ENCODE data around the gene DLGAP4. TPM values are rescaled to one million over a fixed set of nuclear protein-coding genes. Genes with fewer than 3 reads are reported as not detected.

DLGAP4 gene
- total and polyA plus RNA-seq, 2 of the 13 experiments (the other 11 are each of a cell fraction or from before 2014, with no cell fraction given), result 15.2 to 26.7 TPM

DNA sequence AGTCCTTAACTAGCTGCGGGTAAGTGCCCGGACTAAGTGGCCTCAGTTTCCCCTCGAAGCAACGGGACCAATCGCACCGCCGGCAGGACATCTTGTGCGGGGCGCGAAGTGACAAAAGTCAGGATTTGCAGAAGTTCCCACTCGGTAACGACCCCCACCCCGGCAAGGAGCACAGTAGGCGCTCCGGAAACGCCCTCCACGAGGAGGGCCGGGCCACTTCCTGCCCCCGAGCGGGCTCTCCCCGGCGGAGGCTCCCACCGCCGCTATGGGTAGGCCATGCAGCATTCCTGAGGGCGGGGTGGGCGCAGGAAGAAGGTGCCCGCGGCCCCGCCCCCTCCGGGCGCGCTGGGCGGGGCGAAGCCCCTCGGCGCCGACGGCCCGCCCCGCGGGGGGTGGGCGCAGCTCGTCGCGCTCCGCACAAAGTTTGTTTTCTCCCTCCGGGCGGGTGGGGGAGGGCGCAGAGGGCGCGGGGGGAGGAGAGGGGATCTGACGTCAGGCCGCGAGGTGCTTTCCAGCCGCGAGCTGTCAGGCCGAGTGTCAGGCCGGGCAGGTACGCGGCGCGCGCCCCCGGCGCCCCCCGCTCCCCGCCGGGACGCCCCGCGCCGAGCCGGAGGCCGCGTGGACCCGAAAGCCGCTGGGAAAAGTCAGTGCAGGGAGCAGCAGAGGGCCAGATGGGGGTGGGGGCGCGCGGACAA, 267.1 kb downstream of the DLGAP4 start, which contains the start of gene TGIF2 (continued):
- TF ChIP-seq, protein P1, sequence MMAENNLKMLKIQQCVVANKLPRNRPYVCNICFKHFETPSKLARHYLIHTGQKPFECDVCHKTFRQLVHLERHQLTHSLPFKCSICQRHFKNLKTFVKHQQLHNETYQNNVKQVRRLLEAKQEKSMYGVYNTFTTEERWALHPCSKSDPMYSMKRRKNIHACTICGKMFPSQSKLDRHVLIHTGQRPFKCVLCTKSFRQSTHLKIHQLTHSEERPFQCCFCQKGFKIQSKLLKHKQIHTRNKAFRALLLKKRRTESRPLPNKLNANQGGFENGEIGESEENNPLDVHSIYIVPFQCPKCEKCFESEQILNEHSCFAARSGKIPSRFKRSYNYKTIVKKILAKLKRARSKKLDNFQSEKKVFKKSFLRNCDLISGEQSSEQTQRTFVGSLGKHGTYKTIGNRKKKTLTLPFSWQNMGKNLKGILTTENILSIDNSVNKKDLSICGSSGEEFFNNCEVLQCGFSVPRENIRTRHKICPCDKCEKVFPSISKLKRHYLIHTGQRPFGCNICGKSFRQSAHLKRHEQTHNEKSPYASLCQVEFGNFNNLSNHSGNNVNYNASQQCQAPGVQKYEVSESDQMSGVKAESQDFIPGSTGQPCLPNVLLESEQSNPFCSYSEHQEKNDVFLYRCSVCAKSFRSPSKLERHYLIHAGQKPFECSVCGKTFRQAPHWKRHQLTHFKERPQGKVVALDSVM (CRISPR knock-in tag; IDR thresholded peaks at IDR 0.05), result no peak
- TF ChIP-seq, protein P2, sequence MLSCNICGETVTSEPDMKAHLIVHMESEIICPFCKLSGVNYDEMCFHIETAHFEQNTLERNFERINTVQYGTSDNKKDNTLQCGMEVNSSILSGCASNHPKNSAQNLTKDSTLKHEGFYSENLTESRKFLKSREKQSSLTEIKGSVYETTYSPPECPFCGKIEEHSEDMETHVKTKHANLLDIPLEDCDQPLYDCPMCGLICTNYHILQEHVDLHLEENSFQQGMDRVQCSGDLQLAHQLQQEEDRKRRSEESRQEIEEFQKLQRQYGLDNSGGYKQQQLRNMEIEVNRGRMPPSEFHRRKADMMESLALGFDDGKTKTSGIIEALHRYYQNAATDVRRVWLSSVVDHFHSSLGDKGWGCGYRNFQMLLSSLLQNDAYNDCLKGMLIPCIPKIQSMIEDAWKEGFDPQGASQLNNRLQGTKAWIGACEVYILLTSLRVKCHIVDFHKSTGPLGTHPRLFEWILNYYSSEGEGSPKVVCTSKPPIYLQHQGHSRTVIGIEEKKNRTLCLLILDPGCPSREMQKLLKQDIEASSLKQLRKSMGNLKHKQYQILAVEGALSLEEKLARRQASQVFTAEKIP (CRISPR knock-in tag; IDR thresholded peaks at IDR 0.05; ENCODE audit: borderline replicate concordance), result no peak
- no peak for TF ChIP-seq SOX6 (IDR thresholded peaks at IDR 0.05)
- peak; percentile 73 for TF ChIP-seq SOX6 (CRISPR knock-in tag; IDR thresholded peaks at IDR 0.05)
- TF ChIP-seq MATR3 (CRISPR knock-in tag; IDR thresholded peaks at IDR 0.05), result no peak
- TF ChIP-seq ELF4 (CRISPR knock-in tag; IDR thresholded peaks at IDR 0.05; ENCODE audit: borderline replicate concordance), result no peak
- TF ChIP-seq BRCA1 (CRISPR knock-in tag; IDR thresholded peaks at IDR 0.05), result peak; percentile 69; the same call in 1 of the 2 replicates
- peak; percentile 90 for TF ChIP-seq ELF1 (CRISPR knock-in tag; IDR thresholded peaks at IDR 0.05)
- TF ChIP-seq HCFC1 (IDR thresholded peaks at IDR 0.05; ENCODE audit: low read depth, low read length), result no peak; the same call in 1 of the 2 replicates
- TF ChIP-seq, protein P3, sequence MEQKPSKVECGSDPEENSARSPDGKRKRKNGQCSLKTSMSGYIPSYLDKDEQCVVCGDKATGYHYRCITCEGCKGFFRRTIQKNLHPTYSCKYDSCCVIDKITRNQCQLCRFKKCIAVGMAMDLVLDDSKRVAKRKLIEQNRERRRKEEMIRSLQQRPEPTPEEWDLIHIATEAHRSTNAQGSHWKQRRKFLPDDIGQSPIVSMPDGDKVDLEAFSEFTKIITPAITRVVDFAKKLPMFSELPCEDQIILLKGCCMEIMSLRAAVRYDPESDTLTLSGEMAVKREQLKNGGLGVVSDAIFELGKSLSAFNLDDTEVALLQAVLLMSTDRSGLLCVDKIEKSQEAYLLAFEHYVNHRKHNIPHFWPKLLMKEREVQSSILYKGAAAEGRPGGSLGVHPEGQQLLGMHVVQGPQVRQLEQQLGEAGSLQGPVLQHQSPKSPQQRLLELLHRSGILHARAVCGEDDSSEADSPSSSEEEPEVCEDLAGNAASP (CRISPR knock-in tag; IDR thresholded peaks at IDR 0.05; ENCODE audit: borderline replicate concordance), result peak; percentile 37; the same call in 1 of the 2 replicates
- TF ChIP-seq FUBP1 (CRISPR knock-in tag; IDR thresholded peaks at IDR 0.05; ENCODE audit: borderline replicate concordance), result 0 out of 2 replicates have a peak, but pooled peaks have one; percentile 98
- peak; percentile 96 for TF ChIP-seq ZNF883 (CRISPR knock-in tag; IDR thresholded peaks at IDR 0.05; ENCODE audit: not compliant biosample characterization)
- TF ChIP-seq ZNF383 (CRISPR knock-in tag; IDR thresholded peaks at IDR 0.05; ENCODE audit: borderline replicate concordance), result no peak
- TF ChIP-seq ZFP1 (CRISPR knock-in tag; IDR thresholded peaks at IDR 0.05), result peak; percentile 30; the same call in 1 of the 2 replicates
- TF ChIP-seq, protein P4, sequence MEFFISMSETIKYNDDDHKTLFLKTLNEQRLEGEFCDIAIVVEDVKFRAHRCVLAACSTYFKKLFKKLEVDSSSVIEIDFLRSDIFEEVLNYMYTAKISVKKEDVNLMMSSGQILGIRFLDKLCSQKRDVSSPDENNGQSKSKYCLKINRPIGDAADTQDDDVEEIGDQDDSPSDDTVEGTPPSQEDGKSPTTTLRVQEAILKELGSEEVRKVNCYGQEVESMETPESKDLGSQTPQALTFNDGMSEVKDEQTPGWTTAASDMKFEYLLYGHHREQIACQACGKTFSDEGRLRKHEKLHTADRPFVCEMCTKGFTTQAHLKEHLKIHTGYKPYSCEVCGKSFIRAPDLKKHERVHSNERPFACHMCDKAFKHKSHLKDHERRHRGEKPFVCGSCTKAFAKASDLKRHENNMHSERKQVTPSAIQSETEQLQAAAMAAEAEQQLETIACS (CRISPR knock-in tag; IDR thresholded peaks at IDR 0.05), result peak; percentile 71; the same call in 1 of the 2 replicates
- TF ChIP-seq HHEX (CRISPR knock-in tag; IDR thresholded peaks at IDR 0.05), result no peak
- TF ChIP-seq FOXA1 (IDR thresholded peaks at IDR 0.05), result no peak
- no peak for TF ChIP-seq FOXA1 (CRISPR knock-in tag; IDR thresholded peaks at IDR 0.05)
- no peak for TF ChIP-seq SP2 (CRISPR knock-in tag; IDR thresholded peaks at IDR 0.05)
- no peak; the same call in 1 of the 2 replicates for TF ChIP-seq ZNF607 (CRISPR knock-in tag; IDR thresholded peaks at IDR 0.05; ENCODE audit: borderline replicate concordance)

Data from HepG2 (cell line).